HFFc6 (cell line): ENCODE data around the gene ACTN2. TPM values are rescaled to one million over a fixed set of nuclear protein-coding genes. Genes with fewer than 3 reads are reported as not detected.
A peak's percentile ranks its signal among the peaks of the same experiment; 100 is the strongest.

Experiments used
- DNase-seq: peaks from one replicate; pipeline ENCODE4 v3.0.0-alpha.2; 2018
- H3K27ac Mint-ChIP-seq: 2 replicates; pipeline ENCODE4 v1.8.0; 2020; ENCODE audit warnings: mild to moderate bottlenecking, mixed read lengths
- H3K27me3 Mint-ChIP-seq: 2 replicates; pipeline ENCODE4 v1.8.0; 2021; ENCODE audit warnings: mild to moderate bottlenecking, moderate library complexity, mixed read lengths; ENCODE audit not compliant: insufficient read depth
- H3K36me3 Mint-ChIP-seq: 2 replicates; pipeline ENCODE4 v1.8.0; 2021; ENCODE audit warnings: low read depth, mixed read lengths
- H3K4me1 Mint-ChIP-seq: 2 replicates; pipeline ENCODE4 v1.8.0; 2020; ENCODE audit warnings: low read depth, mixed read lengths
- H3K4me3 Mint-ChIP-seq: 2 replicates; pipeline ENCODE4 v1.8.0; 2020; ENCODE audit warnings: mild to moderate bottlenecking, moderate library complexity, mixed read lengths
- H3K9me3 Mint-ChIP-seq: 2 replicates; pipeline ENCODE4 v1.8.0; 2020; ENCODE audit warnings: mild to moderate bottlenecking, mixed read lengths
- total RNA-seq, 6 experiments: library from RNA; stranded (reverse); fragmentation: NEBNext Ultra II Directional; extraction: Animal tissue kit (Norgen Biotek cat#: 25700); gene quantifications; 2 replicates in 1 of 6; 3 replicates in 5 of 6; pipeline ENCODE4 v1.2.3, GENCODE V29; 2021
- TF ChIP-seq, protein P1 (sequence below): fragments of 200-600 bp; sonication (generic); IDR thresholded peaks from 2 replicates; pipeline ENCODE4 v1.5.0; 2021; ENCODE audit warnings: antibody characterized with exemption, mild to moderate bottlenecking

Gene ACTN2
- total RNA-seq, 6 experiments from 2014 or later: not detected

- H3K27ac Mint-ChIP-seq: no peak overlapping the region
- no peaks in the 10 kb centered on the region for H3K9me3 Mint-ChIP-seq
- H3K4me3 Mint-ChIP-seq: no peak overlapping the region
- DNase-seq: no peak
- H3K36me3 Mint-ChIP-seq: no peaks in the 10 kb centered on the region
- H3K27me3 Mint-ChIP-seq: no peaks in the 10 kb centered on the region; the same call in none of the 2 replicates
- H3K4me1 Mint-ChIP-seq: no peaks in the 10 kb centered on the region
- TF ChIP-seq, protein P1, sequence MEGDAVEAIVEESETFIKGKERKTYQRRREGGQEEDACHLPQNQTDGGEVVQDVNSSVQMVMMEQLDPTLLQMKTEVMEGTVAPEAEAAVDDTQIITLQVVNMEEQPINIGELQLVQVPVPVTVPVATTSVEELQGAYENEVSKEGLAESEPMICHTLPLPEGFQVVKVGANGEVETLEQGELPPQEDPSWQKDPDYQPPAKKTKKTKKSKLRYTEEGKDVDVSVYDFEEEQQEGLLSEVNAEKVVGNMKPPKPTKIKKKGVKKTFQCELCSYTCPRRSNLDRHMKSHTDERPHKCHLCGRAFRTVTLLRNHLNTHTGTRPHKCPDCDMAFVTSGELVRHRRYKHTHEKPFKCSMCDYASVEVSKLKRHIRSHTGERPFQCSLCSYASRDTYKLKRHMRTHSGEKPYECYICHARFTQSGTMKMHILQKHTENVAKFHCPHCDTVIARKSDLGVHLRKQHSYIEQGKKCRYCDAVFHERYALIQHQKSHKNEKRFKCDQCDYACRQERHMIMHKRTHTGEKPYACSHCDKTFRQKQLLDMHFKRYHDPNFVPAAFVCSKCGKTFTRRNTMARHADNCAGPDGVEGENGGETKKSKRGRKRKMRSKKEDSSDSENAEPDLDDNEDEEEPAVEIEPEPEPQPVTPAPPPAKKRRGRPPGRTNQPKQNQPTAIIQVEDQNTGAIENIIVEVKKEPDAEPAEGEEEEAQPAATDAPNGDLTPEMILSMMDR: no peak
Observed at GRCh38 chr1:236747311-236747985, 61.1 kb downstream of the ACTN2 start.

DNA sequence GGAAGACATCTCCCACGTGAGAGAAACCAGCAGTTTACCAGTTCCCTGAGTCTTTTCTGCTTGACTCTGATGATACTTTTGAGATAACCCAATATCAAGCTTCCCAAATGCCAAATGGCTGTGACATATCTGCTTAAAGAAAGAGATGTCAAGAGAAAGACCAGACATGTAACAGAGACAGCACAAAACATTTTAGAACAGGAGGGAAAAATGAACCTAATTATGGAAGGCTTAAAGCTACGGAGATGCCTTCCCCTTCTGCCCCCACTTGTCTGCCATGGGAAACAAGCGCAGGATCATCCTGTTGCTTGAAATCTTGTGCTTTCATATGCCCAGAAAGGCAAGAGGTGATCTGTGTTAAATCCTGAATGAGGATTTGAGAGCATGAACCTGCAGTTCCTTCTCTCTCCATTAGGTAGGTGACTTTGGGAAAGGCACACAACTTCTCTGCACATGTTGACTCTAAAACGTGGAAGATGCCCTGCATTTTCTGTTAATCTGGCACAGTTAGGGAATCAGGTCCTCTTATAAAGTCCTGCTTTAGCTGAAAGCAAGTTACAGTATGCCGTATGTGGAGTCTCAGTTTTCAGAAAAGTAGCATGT is 62.1 kb downstream of the ACTN2 start:
- Mint-ChIP-seq H3K4me3 (no peak overlapping the region), H3K9me3 (no peaks in the 10 kb centered on the region), H3K27ac (no peak overlapping the region), H3K27me3 (no peaks in the 10 kb centered on the region; the same call in none of the 2 replicates), H3K4me1 (no peaks in the 10 kb centered on the region), H3K36me3 (no peaks in the 10 kb centered on the region)
- no peak for DNase-seq
- TF ChIP-seq, protein P1: peak; percentile 57

- no peak overlapping the region for H3K27ac Mint-ChIP-seq
- no peaks in the 10 kb centered on the region for H3K4me1 Mint-ChIP-seq
- no peaks in the 10 kb centered on the region; the same call in none of the 2 replicates for H3K27me3 Mint-ChIP-seq
- DNase-seq: no peak
- no peak overlapping the region for H3K4me3 Mint-ChIP-seq
- TF ChIP-seq, protein P1: no peak
- H3K9me3 Mint-ChIP-seq: no peaks in the 10 kb centered on the region
- no peaks in the 10 kb centered on the region for H3K36me3 Mint-ChIP-seq
Observed at GRCh38 chr1:236750928-236751327, 64.6 kb downstream of the ACTN2 start.

DNA sequence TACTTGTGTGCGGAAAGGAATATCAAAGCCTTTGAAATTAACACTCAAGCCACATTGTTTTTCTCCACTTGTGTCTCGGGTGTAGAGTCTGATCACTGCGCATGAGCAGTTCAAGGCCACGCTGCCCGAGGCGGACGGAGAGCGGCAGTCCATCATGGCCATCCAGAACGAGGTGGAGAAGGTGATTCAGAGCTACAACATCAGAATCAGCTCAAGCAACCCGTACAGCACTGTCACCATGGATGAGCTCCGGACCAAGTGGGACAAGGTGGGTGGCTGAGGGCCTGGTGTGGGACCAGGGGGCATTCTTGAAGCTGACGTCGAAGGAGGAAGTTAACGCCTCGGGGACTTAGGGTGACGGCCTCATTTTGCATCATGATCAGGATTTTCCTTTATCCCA is 65.1 kb downstream of the ACTN2 start:
- Mint-ChIP-seq H3K9me3 (no peaks in the 10 kb centered on the region), H3K4me1 (no peaks in the 10 kb centered on the region), H3K4me3 (no peak overlapping the region), H3K27ac (no peak overlapping the region), H3K27me3 (no peaks in the 10 kb centered on the region; the same call in none of the 2 replicates), H3K36me3 (no peaks in the 10 kb centered on the region)
- DNase-seq: no peak
- TF ChIP-seq, protein P1: no peak

DNA sequence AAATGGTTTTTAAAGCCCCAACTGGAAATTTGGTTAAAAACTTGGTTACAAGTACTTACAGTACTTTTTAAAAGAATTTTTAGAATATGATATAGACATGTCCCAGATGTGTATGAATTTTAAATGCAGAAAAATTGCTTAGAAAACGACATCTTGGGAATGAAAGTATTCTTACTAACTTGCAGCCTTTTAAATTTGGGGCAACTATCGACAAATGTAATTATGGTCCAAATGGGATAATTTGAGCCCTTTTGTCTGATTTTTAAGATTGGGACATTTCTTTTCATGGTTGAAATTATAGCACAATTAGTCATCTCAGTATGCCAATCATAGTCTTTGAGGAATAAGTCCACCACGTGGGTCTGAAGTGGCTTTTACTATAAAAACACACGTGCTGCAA is 65.6 kb downstream of the ACTN2 start:
- Mint-ChIP-seq H3K36me3 (no peaks in the 10 kb centered on the region), H3K27me3 (no peaks in the 10 kb centered on the region; the same call in none of the 2 replicates), H3K9me3 (no peaks in the 10 kb centered on the region), H3K27ac (no peak overlapping the region), H3K4me3 (no peak overlapping the region), H3K4me1 (no peaks in the 10 kb centered on the region)
- DNase-seq: no peak
- TF ChIP-seq, protein P1: no peak
